B cell (primary cell): ENCODE data around the gene XYLT1. TPM values are rescaled to one million over a fixed set of nuclear protein-coding genes. Genes with fewer than 3 reads are reported as not detected.

Experiments
- ATAC-seq: fragments of 200-7000 bp; cut with Tn5 transposase; one replicate; pipeline ENCODE4 v1.10.0; 2021; ENCODE audit warnings: low read depth, mild to moderate bottlenecking, moderate number of reproducible peaks, moderate library complexity
- CTCF ChIA-PET: fragments of 350-600 bp; sonication (Branson Sonifier 250); formaldehyde crosslinking; loops from one replicate; lab custom pipeline; 2021; ENCODE audit warnings: antibody characterized with exemption, inconsistent platforms; lab: Charles Lee
- POLR2A ChIA-PET: fragments of 350-600 bp; sonication (Branson Sonifier 250); formaldehyde crosslinking; loops from one replicate; lab custom pipeline; 2021; ENCODE audit warnings: antibody characterized with exemption; lab: Charles Lee
- DNase-seq: peaks from one replicate; pipeline ENCODE4 v3.0.0; 2013
- H2AFZ ChIP-seq: 2 replicates; pipeline ENCODE4 v1.6.1; 2012; ENCODE audit warnings: mild to moderate bottlenecking, low read depth, low read length; ENCODE audit not compliant: insufficient read depth, poor library complexity, severe bottlenecking
- H3K27ac ChIP-seq, 2 donors: 1 replicate in 1 of 2; 2 replicates in 1 of 2; pipeline ENCODE4 v1.5.1; 2012 to 2013; ENCODE audit warnings: low read length in 2 of 2, mild to moderate bottlenecking in 2 of 2, moderate library complexity in 1 of 2
- H3K27me3 ChIP-seq, 4 experiments: fragments of 200-600 bp in 1 of 4; sonication (generic) in 1 of 4; replicated peaks in 1 of 4; 1 replicate in 2 of 4; 2 replicates in 2 of 4; pipeline versions ENCODE4 v1.6.1 to v1.7.0; 2013 to 2016; ENCODE audit warnings: low read length in 3 of 4, mild to moderate bottlenecking in 2 of 4, mixed read lengths in 1 of 4, moderate library complexity in 1 of 4; ENCODE audit not compliant: insufficient read depth in 4 of 4, control insufficient read depth in 3 of 4; ENCODE audit errors: control extremely low read depth in 1 of 4
- H3K36me3 ChIP-seq, 2 experiments: replicated peaks in 1 of 2; 1 replicate in 1 of 2; 2 replicates in 1 of 2; pipeline versions ENCODE4 v1.6.1 to v1.7.1; 2013; ENCODE audit warnings: low read length in 1 of 2; ENCODE audit not compliant: insufficient read depth in 2 of 2, control insufficient read depth in 1 of 2; ENCODE audit errors: control extremely low read depth in 1 of 2, extremely low read depth in 1 of 2
- H3K4me1 ChIP-seq, 2 donors: fragments of 200-600 bp in 1 of 2; sonication (generic) in 1 of 2; 1 replicate in 1 of 2; 2 replicates in 1 of 2; pipeline versions ENCODE4 v1.5.1 to v1.6.1; 2013 to 2017; ENCODE audit warnings: low read length in 2 of 2; ENCODE audit not compliant: control insufficient read depth in 2 of 2, insufficient read depth in 2 of 2
- H3K4me2 ChIP-seq: replicated peaks from 2 replicates; pipeline ENCODE3; 2012; ENCODE audit warnings: mild to moderate bottlenecking, low read depth, low read length; ENCODE audit not compliant: poor library complexity, severe bottlenecking
- H3K4me3 ChIP-seq, 5 experiments: fragments of 200-600 bp in 1 of 5; sonication (generic) in 1 of 5; 1 replicate in 3 of 5; 2 replicates in 2 of 5; pipeline versions ENCODE4 v1.5.1 to v1.7.0; 2011 to 2016; ENCODE audit warnings: low read length in 4 of 5, mild to moderate bottlenecking in 4 of 5, low read depth in 2 of 5, control low read depth in 1 of 5, moderate library complexity in 1 of 5; ENCODE audit not compliant: insufficient read depth in 1 of 5; ENCODE audit errors: control extremely low read depth in 1 of 5, extremely low read depth in 1 of 5
- H3K79me2 ChIP-seq: fragments of 200-600 bp; sonication (generic); one replicate; pipeline ENCODE4 v1.6.0; 2016; ENCODE audit warnings: low read length; ENCODE audit not compliant: control insufficient read depth, insufficient read depth
- H3K9ac ChIP-seq: fragments of 200-600 bp; sonication (generic); 2 replicates; pipeline ENCODE4 v1.6.1; 2017; ENCODE audit warnings: mild to moderate bottlenecking, low read length, moderate library complexity
- H3K9me3 ChIP-seq, 3 donors: one replicate each; pipeline versions ENCODE4 v1.6.1 to v1.7.1; 2013; ENCODE audit warnings: low read length in 2 of 3; ENCODE audit not compliant: control insufficient read depth in 2 of 3, insufficient read depth in 1 of 3; ENCODE audit errors: control extremely low read depth in 1 of 3
- H4K20me1 ChIP-seq: 2 replicates; pipeline ENCODE4 v1.6.0; 2012; ENCODE audit warnings: mild to moderate bottlenecking, low read length; ENCODE audit not compliant: insufficient read depth, control insufficient read depth, poor library complexity, severe bottlenecking
- H3K27ac Mint-ChIP-seq: one replicate; pipeline ENCODE4 v1.8.0; 2021; ENCODE audit warnings: mixed read lengths
- H3K27me3 Mint-ChIP-seq: one replicate; pipeline ENCODE4 v1.8.0; 2021; ENCODE audit warnings: mixed read lengths
- H3K4me1 Mint-ChIP-seq: one replicate; pipeline ENCODE4 v1.8.0; 2021; ENCODE audit warnings: mixed read lengths
- H3K4me3 Mint-ChIP-seq: one replicate; pipeline ENCODE4 v1.8.0; 2021; ENCODE audit warnings: mixed read lengths
- H3K9me3 Mint-ChIP-seq: one replicate; pipeline ENCODE4 v1.8.0; 2022; ENCODE audit warnings: mixed read lengths; ENCODE audit not compliant: insufficient read depth
- EZH2 ChIP-seq: IDR thresholded peaks from 2 replicates; pipeline ENCODE4 v1.6.1; 2012; ENCODE audit warnings: borderline replicate concordance, low read depth, mild to moderate bottlenecking, moderate library complexity, low read length; ENCODE audit not compliant: insufficient read depth, poor library complexity, severe bottlenecking
- WGBS: methylation state at CpG from one replicate; pipeline ENCODE4 v1.1.5; 2013; ENCODE audit warnings: missing lambda C conversion rate; ENCODE audit not compliant: insufficient coverage; 5-methylcytosine and 5-hydroxymethylcytosine counted together
- intact Hi-C: fragments of 100-400 bp; cut with micrococcal nuclease; formaldehyde crosslinking; loops from one replicate; pipeline ENCODE4 v1.10.0; 2022
- polyA plus RNA-seq: library from polyadenylated mRNA; depleted of rRNA; stranded (reverse); fragments of >200 nt; gene quantifications from 2 replicates; pipeline ENCODE4 v1.2.3, GENCODE V29; 2012
- total RNA-seq, 2 donors: library from RNA; stranded (reverse); fragments of 120-200 nt in 1 of 2; gene quantifications; 1 replicate in 1 of 2; 2 replicates in 1 of 2; pipeline versions ENCODE4 v1.2.3 to v1.2.4, GENCODE V29; 2013 to 2022
- TF ChIP-seq, protein P1 (sequence below): fragments of 200-600 bp; IDR thresholded peaks from one replicate; pipeline ENCODE4 v1.8.0; 2022; ENCODE audit warnings: antibody characterized with exemption, mild to moderate bottlenecking

Gene XYLT1
- total and polyA plus RNA-seq, 2 donors (not counting 1 experiment from before 2014, with no cell fraction given): 8.7 to 59.6 TPM

DNA sequence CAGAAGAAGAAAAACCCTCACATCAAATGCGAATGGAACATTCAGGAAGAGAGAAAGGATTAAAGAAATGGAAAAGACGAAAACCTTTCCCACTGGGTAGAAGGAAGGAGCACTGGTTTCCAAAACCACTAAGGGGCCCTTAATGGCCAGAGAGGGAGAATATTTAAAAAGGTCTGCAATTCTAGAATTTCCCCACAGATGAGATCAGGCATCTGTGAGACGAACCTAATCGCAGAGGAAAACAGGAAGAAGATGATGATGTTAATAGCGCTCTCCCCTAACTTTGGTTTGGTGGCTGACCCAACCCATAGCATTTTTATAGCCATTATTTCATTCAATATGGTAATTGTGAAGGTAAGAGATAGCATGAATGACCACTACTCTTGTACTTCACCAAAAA, 32.8 kb downstream of the XYLT1 start:
- H3K9me3 ChIP-seq: peaks cover 0 to 5% (median 4%) of the 10 kb centered on the region in 3 donors
- POLR2A ChIA-PET: no interaction called here
- Mint-ChIP-seq H3K4me3 (no peak overlapping the region), H3K9me3 (peaks cover 7% of the 10 kb centered on the region), H3K27ac (no peak overlapping the region), H3K4me1 (peaks cover 52% of the 10 kb centered on the region), H3K27me3 (no peaks in the 10 kb centered on the region)
- no peak overlapping the region for H3K4me3 ChIP-seq
- no CpG with 5 or more reads among the region's 5 CpGs for WGBS
- intact Hi-C loops: loop anchor here (2.0 kb wide), 1 partner anchor 15 kb away; no protein-coding TSS in a partner anchor
- peaks cover 48 to 57% of the 10 kb centered on the region in 2 donors for H3K4me1 ChIP-seq
- CTCF ChIA-PET: no interaction called here
- DNase-seq (no peak), ATAC-seq (no peak)
- no peaks in the 10 kb centered on the region for H3K27me3 ChIP-seq
- TF ChIP-seq EZH2: no peak
- TF ChIP-seq, protein P1, sequence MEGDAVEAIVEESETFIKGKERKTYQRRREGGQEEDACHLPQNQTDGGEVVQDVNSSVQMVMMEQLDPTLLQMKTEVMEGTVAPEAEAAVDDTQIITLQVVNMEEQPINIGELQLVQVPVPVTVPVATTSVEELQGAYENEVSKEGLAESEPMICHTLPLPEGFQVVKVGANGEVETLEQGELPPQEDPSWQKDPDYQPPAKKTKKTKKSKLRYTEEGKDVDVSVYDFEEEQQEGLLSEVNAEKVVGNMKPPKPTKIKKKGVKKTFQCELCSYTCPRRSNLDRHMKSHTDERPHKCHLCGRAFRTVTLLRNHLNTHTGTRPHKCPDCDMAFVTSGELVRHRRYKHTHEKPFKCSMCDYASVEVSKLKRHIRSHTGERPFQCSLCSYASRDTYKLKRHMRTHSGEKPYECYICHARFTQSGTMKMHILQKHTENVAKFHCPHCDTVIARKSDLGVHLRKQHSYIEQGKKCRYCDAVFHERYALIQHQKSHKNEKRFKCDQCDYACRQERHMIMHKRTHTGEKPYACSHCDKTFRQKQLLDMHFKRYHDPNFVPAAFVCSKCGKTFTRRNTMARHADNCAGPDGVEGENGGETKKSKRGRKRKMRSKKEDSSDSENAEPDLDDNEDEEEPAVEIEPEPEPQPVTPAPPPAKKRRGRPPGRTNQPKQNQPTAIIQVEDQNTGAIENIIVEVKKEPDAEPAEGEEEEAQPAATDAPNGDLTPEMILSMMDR: no peak
- no peak overlapping the region for H3K27ac ChIP-seq
- no peak overlapping the region for H3K4me2 ChIP-seq
- H4K20me1 ChIP-seq: peaks cover 42% of the 10 kb centered on the region
- H3K79me2 ChIP-seq: peaks cover 69% of the 10 kb centered on the region
- peaks cover 0 to 7% of the 10 kb centered on the region in 2 experiments for H3K36me3 ChIP-seq
- no peak overlapping the region for H2AFZ ChIP-seq
- H3K9ac ChIP-seq: no peak overlapping the region

DNA sequence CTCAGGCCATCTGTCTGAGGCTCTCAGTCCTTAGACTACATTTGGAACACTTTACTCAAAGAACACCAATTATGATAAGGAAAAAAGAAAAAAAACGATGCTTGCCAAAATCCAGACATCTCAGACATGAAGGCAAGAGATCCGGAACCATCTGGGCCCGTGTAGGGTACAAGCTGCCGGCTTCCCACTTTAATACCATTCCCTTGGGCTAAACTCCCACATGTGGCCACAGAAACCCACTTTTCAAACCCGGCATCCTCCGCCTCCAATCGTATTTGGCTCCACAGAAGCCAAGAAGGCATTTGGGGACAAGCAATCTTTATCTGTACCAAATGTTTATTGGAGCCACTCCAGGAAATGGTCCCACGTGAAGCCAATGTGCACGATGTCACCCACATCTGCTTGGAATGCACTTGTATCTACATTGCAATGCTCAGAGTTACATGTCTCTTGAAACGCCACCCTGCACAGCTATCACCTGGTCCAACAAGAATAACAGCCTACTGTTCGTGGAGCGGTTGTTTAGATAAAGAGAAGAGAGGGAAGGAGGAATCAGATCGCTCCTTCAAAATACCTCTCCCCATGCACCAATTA, 33.5 kb downstream of the XYLT1 start:
- Histone ChIP-seq H3K4me3 (no peak overlapping the region), H3K9me3 (peaks cover 0 to 5% (median 4%) of the 10 kb centered on the region in 3 donors), H4K20me1 (peaks cover 46% of the 10 kb centered on the region), H3K27ac (no peak overlapping the region), H3K36me3 (peaks cover 0 to 6% of the 10 kb centered on the region in 2 experiments), H3K9ac (no peak overlapping the region), H2AFZ (no peak overlapping the region), H3K4me1 (peaks cover 55 to 64% of the 10 kb centered on the region in 2 donors), H3K79me2 (peaks cover 65% of the 10 kb centered on the region), H3K27me3 (no peaks in the 10 kb centered on the region), H3K4me2 (no peak overlapping the region)
- Mint-ChIP-seq H3K27me3 (no peaks in the 10 kb centered on the region), H3K4me1 (peaks cover 59% of the 10 kb centered on the region), H3K27ac (no peak overlapping the region), H3K9me3 (peaks cover 7% of the 10 kb centered on the region), H3K4me3 (no peak overlapping the region)
- no peak for DNase-seq
- ChIA-PET CTCF (no interaction called here), POLR2A (no interaction called here)
- intact Hi-C loops: no loop called here
- 92% methylated on average over 7 of the region's 13 CpGs for WGBS
- no peak for ATAC-seq
- TF ChIP-seq EZH2: no peak
- TF ChIP-seq, protein P1: no peak
